Nephron progenitor cell (in vitro differentiated cells): ENCODE measurements around the gene CCNE1.
A peak's percentile ranks its signal among the peaks of the same experiment; 100 is the strongest.

Source experiments
- DNase-seq: peaks from one replicate; pipeline ENCODE4 v3.0.0; 2021
- H3K27ac Mint-ChIP-seq: 2 replicates; pipeline ENCODE4 v1.8.0; 2021; ENCODE audit warnings: mild to moderate bottlenecking, moderate library complexity, mixed read lengths
- H3K27me3 Mint-ChIP-seq: 2 replicates; pipeline ENCODE4 v1.8.0; 2021; ENCODE audit warnings: mild to moderate bottlenecking, low read depth, mixed read lengths; ENCODE audit not compliant: poor library complexity
- H3K36me3 Mint-ChIP-seq: 2 replicates; pipeline ENCODE4 v1.8.0; 2021; ENCODE audit warnings: low read depth, mixed read lengths
- H3K4me1 Mint-ChIP-seq: 2 replicates; pipeline ENCODE4 v1.8.0; 2021; ENCODE audit warnings: mixed read lengths
- H3K4me3 Mint-ChIP-seq: 2 replicates; pipeline ENCODE4 v1.8.0; 2021; ENCODE audit warnings: mild to moderate bottlenecking, moderate library complexity, mixed read lengths
- H3K9me3 Mint-ChIP-seq: 2 replicates; pipeline ENCODE4 v1.8.0; 2021; ENCODE audit warnings: mild to moderate bottlenecking, moderate library complexity, mixed read lengths
- CTCF ChIP-seq: fragments of 200-600 bp; sonication (generic); IDR thresholded peaks from 2 replicates; pipeline ENCODE4 v1.5.0; 2021; ENCODE audit warnings: antibody characterized with exemption

The CCNE1 gene

GRCh38 chr19:29783627-29784190, 28.1 kb upstream of the CCNE1 start:
- Mint-ChIP-seq H3K27ac (peak overlapping the region; percentile 24), H3K4me3 (no peak overlapping the region), H3K27me3 (peaks cover 17% of the 10 kb centered on the region), H3K9me3 (no peaks in the 10 kb centered on the region), H3K36me3 (no peaks in the 10 kb centered on the region), H3K4me1 (peaks cover 46% of the 10 kb centered on the region)
- DNase-seq = no peak
- no peak for TF ChIP-seq CTCF

GRCh38 chr19:29784598-29785223, 27.1 kb upstream of the CCNE1 start:
- Mint-ChIP-seq H3K27me3 (peaks cover 12% of the 10 kb centered on the region), H3K9me3 (no peaks in the 10 kb centered on the region)

GRCh38 chr19:29785360-29785759, 26.4 kb upstream of the CCNE1 start:
- H3K27me3 Mint-ChIP-seq = peaks cover 12% of the 10 kb centered on the region
- H3K36me3 Mint-ChIP-seq = no peaks in the 10 kb centered on the region
- no peak for DNase-seq
- H3K4me1 Mint-ChIP-seq = peaks cover 43% of the 10 kb centered on the region
- no peaks in the 10 kb centered on the region for H3K9me3 Mint-ChIP-seq
- H3K27ac Mint-ChIP-seq = no peak overlapping the region
- no peak overlapping the region for H3K4me3 Mint-ChIP-seq
- no peak for TF ChIP-seq CTCF

More at GRCh38 chr19:29784598-29785223, 27.1 kb upstream of the CCNE1 start:
- TF ChIP-seq CTCF = no peak
- H3K36me3 Mint-ChIP-seq = no peaks in the 10 kb centered on the region
- H3K27ac Mint-ChIP-seq = no peak overlapping the region
- H3K4me1 Mint-ChIP-seq = peaks cover 45% of the 10 kb centered on the region
- DNase-seq = no peak
- no peak overlapping the region for H3K4me3 Mint-ChIP-seq

- Mint-ChIP-seq H3K27me3 (peaks cover 12% of the 10 kb centered on the region), H3K36me3 (no peaks in the 10 kb centered on the region)
- no peak for DNase-seq
Measured at GRCh38 chr19:29785955-29786589, 25.7 kb upstream of the CCNE1 start.

GRCh38 chr19:29787281-29787680, 24.5 kb upstream of the CCNE1 start:
- Mint-ChIP-seq H3K9me3 (no peaks in the 10 kb centered on the region), H3K27ac (peak overlapping the region; percentile 90), H3K36me3 (no peaks in the 10 kb centered on the region), H3K27me3 (peaks cover 10% of the 10 kb centered on the region), H3K4me3 (no peak overlapping the region), H3K4me1 (peaks cover 49% of the 10 kb centered on the region)
- no peak for DNase-seq
- TF ChIP-seq CTCF = no peak

More at GRCh38 chr19:29785955-29786589, 25.7 kb upstream of the CCNE1 start:
- Mint-ChIP-seq H3K4me3 (no peak overlapping the region), H3K4me1 (peaks cover 43% of the 10 kb centered on the region), H3K9me3 (no peaks in the 10 kb centered on the region), H3K27ac (peak overlapping the region; percentile 82)
- TF ChIP-seq CTCF = no peak
